ENCODE results near the gene RAB40C. TPM values are rescaled to one million over a fixed set of nuclear protein-coding genes. Genes with fewer than 3 reads are reported as not detected.

The RAB40C gene
- total and polyA plus RNA-seq, 9 of the 15 experiments (the other 6 are each of a cell fraction or from before 2014, with no cell fraction given), result 0.17 to 23.4 (median 8.7) TPM

DNA sequence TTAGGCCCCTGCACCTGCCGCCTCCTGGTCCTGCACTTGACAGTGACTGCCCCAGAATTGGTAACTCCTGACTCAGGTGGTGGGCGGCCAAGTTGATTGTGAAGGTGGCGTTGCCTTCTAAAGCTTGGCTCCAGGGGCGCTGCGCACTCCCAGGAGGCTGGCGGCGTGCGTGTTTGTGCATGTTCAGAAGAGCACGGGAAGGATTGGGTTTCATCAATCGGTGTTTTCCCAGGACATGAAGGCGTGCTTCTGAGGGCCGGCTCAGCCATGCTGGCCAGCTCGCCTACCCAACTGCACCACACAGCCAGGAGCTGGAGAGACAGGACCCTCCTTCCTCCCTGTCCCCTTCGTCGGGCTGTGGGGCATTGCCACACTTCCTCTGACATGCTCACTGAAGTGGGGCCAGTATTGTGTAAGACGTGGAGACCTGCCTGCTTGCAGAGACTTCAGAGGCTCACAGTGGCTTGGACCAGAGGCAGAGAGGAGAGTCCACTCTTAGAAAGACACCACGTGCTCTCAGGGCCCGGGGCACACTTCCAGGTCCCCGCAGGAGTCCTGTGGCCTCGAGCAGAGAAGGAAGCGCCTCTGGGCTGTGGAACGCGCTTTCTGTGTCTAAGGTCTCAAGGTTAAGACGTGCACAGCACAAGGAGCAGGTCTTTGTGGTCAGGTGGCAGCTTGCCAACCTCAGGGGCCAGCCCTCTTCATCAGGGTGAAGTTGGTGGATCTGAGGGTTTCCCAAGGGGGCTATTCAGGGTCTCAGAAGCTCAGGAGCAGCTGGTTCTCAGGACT is 2.8 kb downstream of the RAB40C start:
- no peak overlapping the region for H3K27ac ChIP-seq (ENCODE audit: extremely low read depth, low read depth, low read length)
- FAIRE-seq (no peak), ATAC-seq (no peak), DNase-seq (ENCODE audit: extremely low read depth in 1 of 4, low spot score in 3 of 4) (no peak)
- H3K4me3 ChIP-seq, result no peak overlapping the region
- H3K36me3 ChIP-seq (ENCODE audit: control insufficient read depth, insufficient read depth, low read length), result peaks cover 33% of the 10 kb centered on the region; the same call in 2 of the 3 replicates
- no peak overlapping the region for H3K4me2 ChIP-seq (ENCODE audit: insufficient read depth, low read length)
- peaks cover 79% of the 10 kb centered on the region for H3K79me2 ChIP-seq (ENCODE audit: control insufficient read depth, insufficient read depth, low read length)
- WGBS (ENCODE audit: insufficient coverage, low coverage, missing lambda C conversion rate), result 81% methylated on average over 24 of the region's 24 CpGs
- BruUV-seq (replicated peaks), result no TSS peak
- H3K4me1 ChIP-seq (replicated peaks in 1 of 2; ENCODE audit: control insufficient read depth in 2 of 2, insufficient read depth in 2 of 2, low read length in 2 of 2), result peaks cover 14 to 59% of the 10 kb centered on the region in 2 experiments; a peak in 4 of 5 replicates
- H3K27me3 ChIP-seq (ENCODE audit: control insufficient read depth in 2 of 2, insufficient read depth in 2 of 2, low read length in 2 of 2), result no peaks in the 10 kb centered on the region
- peak overlapping the region in 1 of 2 experiments; percentile 82; a peak in 2 of 4 replicates for H3K9ac ChIP-seq (ENCODE audit: insufficient read depth in 1 of 2, low read depth in 2 of 2, low read length in 2 of 2)
- no peaks in the 10 kb centered on the region for H3K9me3 ChIP-seq (replicated peaks; ENCODE audit: control insufficient read depth, insufficient read depth, low read depth, low read length)
- ChIA-PET POLR2A (interaction anchor here (0.6 to 1.6 kb wide), 8 partner anchors 8 to 43 kb away, joined by 3 to 7 read pairs (median 4); partner anchors contain the start of gene METTL26), CTCF (ENCODE audit: low intra/inter-chr PET ratio) (no interaction called here)
- H4K20me1 ChIP-seq (replicated peaks; ENCODE audit: control insufficient read depth, insufficient read depth, low read length), result peaks cover 16% of the 10 kb centered on the region
- in situ Hi-C loops (cut with MboI) (no loop called here), intact Hi-C loops (cut with micrococcal nuclease) (no loop called here)
- no peak overlapping the region for H2AFZ ChIP-seq (ENCODE audit: low read depth, low read length)
- H3K9me1 ChIP-seq (ENCODE audit: control insufficient read depth, insufficient read depth, low read length), result peaks cover 7% of the 10 kb centered on the region
- TF ChIP-seq HLTF (IDR thresholded peaks at IDR 0.05), result no peak
- TF ChIP-seq RAD51 (IDR thresholded peaks at IDR 0.05; ENCODE audit: borderline replicate concordance, low read depth), result no peak
- TF ChIP-seq USF1 (CRISPR knock-in tag; IDR thresholded peaks at IDR 0.05), result peak; percentile 36; the same call in 1 of the 2 replicates
- no peak for TF ChIP-seq TEAD2 (tag; IDR thresholded peaks at IDR 0.05)
- no peak for TF ChIP-seq CAMTA2 (CRISPR knock-in tag; conservative IDR thresholded peaks at IDR 0.05)
- TF ChIP-seq ZNF445 (CRISPR knock-in tag; IDR thresholded peaks at IDR 0.05; ENCODE audit: low read depth), result no peak
- TF ChIP-seq AFF4 (CRISPR knock-in tag; IDR thresholded peaks at IDR 0.05), result no peak
- TF ChIP-seq ZNF316 (IDR thresholded peaks at IDR 0.05), result no peak
- TF ChIP-seq TBP (optimal IDR thresholded peaks at IDR 0.05; ENCODE audit: low read depth, low read length), result no peak
- TF ChIP-seq CXXC5 (CRISPR knock-in tag; IDR thresholded peaks at IDR 0.05), result no peak
- no peak for TF ChIP-seq TEAD1 (CRISPR knock-in tag; IDR thresholded peaks at IDR 0.05)
- no peak for TF ChIP-seq ZC3H8 (IDR thresholded peaks at IDR 0.05)
- no peak for TF ChIP-seq PTTG1 (tag; IDR thresholded peaks at IDR 0.05; ENCODE audit: low read depth)
- peak; percentile 68 for TF ChIP-seq NFIC (IDR thresholded peaks at IDR 0.05)
- no peak for TF ChIP-seq EWSR1 (IDR thresholded peaks at IDR 0.05; ENCODE audit: borderline replicate concordance, low read depth, partially characterized antibody)
- TF ChIP-seq, protein P1, sequence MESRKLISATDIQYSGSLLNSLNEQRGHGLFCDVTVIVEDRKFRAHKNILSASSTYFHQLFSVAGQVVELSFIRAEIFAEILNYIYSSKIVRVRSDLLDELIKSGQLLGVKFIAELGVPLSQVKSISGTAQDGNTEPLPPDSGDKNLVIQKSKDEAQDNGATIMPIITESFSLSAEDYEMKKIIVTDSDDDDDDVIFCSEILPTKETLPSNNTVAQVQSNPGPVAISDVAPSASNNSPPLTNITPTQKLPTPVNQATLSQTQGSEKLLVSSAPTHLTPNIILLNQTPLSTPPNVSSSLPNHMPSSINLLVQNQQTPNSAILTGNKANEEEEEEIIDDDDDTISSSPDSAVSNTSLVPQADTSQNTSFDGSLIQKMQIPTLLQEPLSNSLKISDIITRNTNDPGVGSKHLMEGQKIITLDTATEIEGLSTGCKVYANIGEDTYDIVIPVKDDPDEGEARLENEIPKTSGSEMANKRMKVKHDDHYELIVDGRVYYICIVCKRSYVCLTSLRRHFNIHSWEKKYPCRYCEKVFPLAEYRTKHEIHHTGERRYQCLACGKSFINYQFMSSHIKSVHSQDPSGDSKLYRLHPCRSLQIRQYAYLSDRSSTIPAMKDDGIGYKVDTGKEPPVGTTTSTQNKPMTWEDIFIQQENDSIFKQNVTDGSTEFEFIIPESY (CRISPR knock-in tag; IDR thresholded peaks at IDR 0.05), result 0 out of 2 replicates have a peak, but pooled peaks have one; percentile 50
- no peak for TF ChIP-seq HNRNPK (IDR thresholded peaks at IDR 0.05; ENCODE audit: low read depth, low read length, poor library complexity, severe bottlenecking)
